GM23248 (cell line): ENCODE data around the gene SRY. TPM values are rescaled to one million over a fixed set of nuclear protein-coding genes. Genes with fewer than 3 reads are reported as not detected.

Experiments used
- DNase-seq: peaks from one replicate; pipeline ENCODE4 v3.0.0-alpha.2; 2015
- H2AFZ ChIP-seq: fragments of 200-600 bp; sonication (generic); 2 replicates; pipeline ENCODE4 v1.6.1; 2016; ENCODE audit warnings: antibody characterized with exemption
- H3F3A ChIP-seq: fragments of 200-600 bp; sonication (generic); 2 replicates; pipeline ENCODE4 v1.6.1; 2016; ENCODE audit warnings: mild to moderate bottlenecking, antibody characterized with exemption, mixed run types; ENCODE audit not compliant: insufficient read depth
- H3K27ac ChIP-seq: fragments of 200-600 bp; sonication (generic); 2 replicates; pipeline ENCODE4 v1.5.1; 2016; ENCODE audit warnings: mild to moderate bottlenecking
- H3K27me3 ChIP-seq: fragments of 200-600 bp; sonication (generic); replicated peaks from 2 replicates; pipeline ENCODE4 v1.6.1; 2016; ENCODE audit warnings: mild to moderate bottlenecking; ENCODE audit not compliant: insufficient read depth
- H3K36me3 ChIP-seq: fragments of 200-600 bp; sonication (generic); 2 replicates; pipeline ENCODE4 v1.6.1; 2016; ENCODE audit warnings: low read depth, mild to moderate bottlenecking
- H3K4me1 ChIP-seq: fragments of 200-600 bp; sonication (generic); 2 replicates; pipeline ENCODE4 v1.6.1; 2016; ENCODE audit warnings: mild to moderate bottlenecking; ENCODE audit not compliant: insufficient read depth
- H3K4me2 ChIP-seq: fragments of 200-600 bp; sonication (generic); one replicate; pipeline ENCODE4 v1.6.1; 2016; ENCODE audit warnings: mild to moderate bottlenecking; ENCODE audit not compliant: unreplicated experiment
- H3K4me3 ChIP-seq: fragments of 200-600 bp; sonication (generic); 2 replicates; pipeline ENCODE4 v1.5.1; 2016; ENCODE audit warnings: mild to moderate bottlenecking
- H3K79me2 ChIP-seq: fragments of 200-600 bp; sonication (generic); 2 replicates; pipeline ENCODE4 v1.6.1; 2016; ENCODE audit warnings: mild to moderate bottlenecking; ENCODE audit not compliant: insufficient read depth
- H3K9ac ChIP-seq: fragments of 200-600 bp; sonication (generic); 2 replicates; pipeline ENCODE4 v1.6.1; 2016; ENCODE audit warnings: mild to moderate bottlenecking
- H3K9me2 ChIP-seq: fragments of 200-600 bp; sonication (generic); 2 replicates; pipeline ENCODE4 v1.6.1; 2016; ENCODE audit warnings: mixed run types, mild to moderate bottlenecking, moderate library complexity; ENCODE audit not compliant: insufficient read depth
- H3K9me3 ChIP-seq: fragments of 200-600 bp; sonication (generic); one replicate; pipeline ENCODE4 v1.6.1; 2017; ENCODE audit warnings: low read depth
- H4K20me1 ChIP-seq: fragments of 200-600 bp; sonication (generic); 2 replicates; pipeline ENCODE4 v1.6.0; 2016; ENCODE audit not compliant: insufficient read depth
- EZH2 ChIP-seq: fragments of 200-600 bp; sonication (generic); IDR thresholded peaks from 2 replicates; pipeline ENCODE4 v1.6.1; 2018; ENCODE audit warnings: antibody characterized with exemption, mild to moderate bottlenecking; ENCODE audit not compliant: insufficient read depth, poor library complexity, severe bottlenecking
- EZH2phosphoT487 ChIP-seq: fragments of 200-600 bp; sonication (generic); IDR thresholded peaks from 2 replicates; pipeline ENCODE4 v1.6.1; 2018; ENCODE audit warnings: antibody characterized with exemption, moderate library complexity, mild to moderate bottlenecking, low read depth; ENCODE audit not compliant: insufficient read depth
- WGBS, 2 experiments: methylation state at CpG; one replicate each; pipeline ENCODE4 v1.1.6; 2015 to 2017; ENCODE audit warnings: low lambda C conversion rate in 2 of 2, low coverage in 1 of 2; ENCODE audit errors: missing lambda C conversion rate in 2 of 2; 5-methylcytosine and 5-hydroxymethylcytosine counted together
- in situ Hi-C: fragments of 300-500 bp; cut with MboI; formaldehyde crosslinking; loops from 2 replicates; pipeline ENCODE4 v1.15.0; 2020
- polyA plus RNA-seq: library from polyadenylated mRNA; unstranded; fragments of >200 nt; fragmentation: Nextera tagmentation; extraction: Ambion mirVana; gene quantifications from 2 replicates; pipeline ENCODE4 v1.2.1, GENCODE V29; 2016
- total RNA-seq: library from RNA; depleted of rRNA; stranded (reverse); fragments of >200 nt; shearing (Covaris generic); gene quantifications from 2 replicates; pipeline ENCODE4 v1.2.3, GENCODE V29; 2014

Gene SRY
- total and polyA plus RNA-seq, 2 experiments from 2014 or later: 0.90 TPM; not detected in 1

DNA sequence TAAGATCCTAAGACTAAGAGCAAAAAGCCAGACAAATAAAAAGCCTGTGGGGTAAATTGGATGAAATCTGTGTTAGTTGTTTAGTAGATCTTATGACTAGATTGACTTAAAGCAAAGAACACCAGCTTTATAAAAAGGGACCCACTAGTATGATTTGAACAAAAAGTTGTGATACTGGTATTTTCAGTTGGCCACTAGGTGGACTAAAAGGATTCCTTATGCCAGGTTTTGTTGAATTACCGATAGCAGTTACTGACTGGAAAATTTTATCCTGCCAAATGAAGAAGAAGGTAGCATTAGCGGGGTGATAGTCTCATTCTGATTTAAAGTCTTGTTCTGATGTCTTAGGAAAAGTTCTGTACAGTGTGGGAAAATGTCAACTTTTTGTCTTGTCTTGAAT, 12.8 kb upstream of the SRY start:
- 0% methylated on average over 1 to 2 of the region's 2 CpGs for WGBS, 2 experiments
- Histone ChIP-seq H3K9me3 (no peaks in the 10 kb centered on the region), H3K4me2 (no peak overlapping the region), H3F3A (no peaks in the 10 kb centered on the region), H3K4me1 (no peaks in the 10 kb centered on the region), H3K4me3 (no peak overlapping the region), H3K27ac (no peak overlapping the region), H3K9ac (no peak overlapping the region), H2AFZ (no peak overlapping the region), H3K36me3 (no peaks in the 10 kb centered on the region), H3K27me3 (no peaks in the 10 kb centered on the region), H3K9me2 (no peaks in the 10 kb centered on the region), H3K79me2 (no peaks in the 10 kb centered on the region), H4K20me1 (no peaks in the 10 kb centered on the region)
- in situ Hi-C loops: no loop called here
- TF ChIP-seq EZH2 (no peak), EZH2phosphoT487 (no peak)
- DNase-seq: peak; percentile 53

DNA sequence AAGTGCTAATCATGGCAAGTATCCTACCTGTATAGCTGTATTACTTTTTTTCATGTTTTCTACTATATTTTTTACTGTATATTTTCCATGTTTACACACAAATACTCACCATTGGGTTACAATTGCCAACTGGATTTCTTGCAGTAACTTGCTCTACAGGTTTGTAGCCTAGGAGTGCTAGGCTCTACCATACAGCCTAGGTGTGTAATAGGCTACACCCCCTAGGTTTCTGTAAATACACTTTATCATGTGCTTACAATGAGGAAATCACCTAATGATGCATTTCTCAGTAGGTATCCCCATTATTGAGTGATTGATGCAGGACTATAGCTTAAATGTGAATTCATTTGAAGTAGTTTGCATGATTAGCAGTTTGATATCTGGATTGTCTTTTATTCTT, 10.5 kb upstream of the SRY start:
- Histone ChIP-seq H3F3A (no peaks in the 10 kb centered on the region), H3K9ac (no peak overlapping the region), H3K27me3 (no peaks in the 10 kb centered on the region), H3K9me3 (no peaks in the 10 kb centered on the region), H3K4me1 (no peaks in the 10 kb centered on the region), H2AFZ (no peak overlapping the region), H3K4me2 (no peak overlapping the region), H3K4me3 (no peak overlapping the region), H3K27ac (no peak overlapping the region), H4K20me1 (no peaks in the 10 kb centered on the region), H3K79me2 (no peaks in the 10 kb centered on the region), H3K9me2 (no peaks in the 10 kb centered on the region), H3K36me3 (no peaks in the 10 kb centered on the region)
- TF ChIP-seq EZH2 (no peak), EZH2phosphoT487 (no peak)
- DNase-seq: no peak
- in situ Hi-C loops: no loop called here

DNA sequence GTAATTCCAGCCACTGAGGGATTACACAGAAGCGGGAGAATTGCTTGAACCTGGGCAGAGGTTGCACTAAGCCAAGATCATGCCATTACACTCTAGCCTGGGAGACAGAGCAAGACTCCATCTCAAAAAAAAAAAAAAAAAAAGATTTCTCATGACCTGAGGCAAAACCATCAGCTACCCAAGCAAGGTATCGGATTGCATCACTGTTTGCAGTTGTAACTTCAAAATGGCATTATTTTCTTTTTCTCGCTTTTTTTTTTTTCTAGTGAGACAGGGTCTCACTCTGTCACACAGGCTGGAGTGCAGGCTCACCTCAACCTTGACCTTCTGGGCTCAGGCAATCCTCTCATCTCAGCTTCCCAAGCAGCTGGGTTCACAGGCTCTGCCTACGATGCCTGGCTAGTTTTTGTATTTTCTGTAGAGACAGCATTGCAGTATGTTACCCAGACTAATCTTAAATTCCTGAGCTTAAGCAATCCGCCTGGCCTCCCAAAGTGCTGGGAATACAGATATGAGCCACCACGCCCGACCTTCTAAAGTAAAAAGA, 9.6 kb upstream of the SRY start:
- Histone ChIP-seq H3F3A (no peaks in the 10 kb centered on the region), H3K4me1 (no peaks in the 10 kb centered on the region), H3K27me3 (no peaks in the 10 kb centered on the region), H3K36me3 (no peaks in the 10 kb centered on the region), H3K4me2 (no peak overlapping the region), H3K79me2 (no peaks in the 10 kb centered on the region), H3K9me2 (no peaks in the 10 kb centered on the region), H3K9me3 (no peaks in the 10 kb centered on the region), H2AFZ (no peak overlapping the region), H3K4me3 (no peak overlapping the region), H3K9ac (no peak overlapping the region), H3K27ac (no peak overlapping the region), H4K20me1 (no peaks in the 10 kb centered on the region)
- TF ChIP-seq EZH2phosphoT487 (no peak), EZH2 (no peak)
- no peak for DNase-seq
- in situ Hi-C loops: no loop called here
- WGBS, 2 experiments: 87 to 96% methylated on average over 4 to 7 of the region's 7 CpGs

DNA sequence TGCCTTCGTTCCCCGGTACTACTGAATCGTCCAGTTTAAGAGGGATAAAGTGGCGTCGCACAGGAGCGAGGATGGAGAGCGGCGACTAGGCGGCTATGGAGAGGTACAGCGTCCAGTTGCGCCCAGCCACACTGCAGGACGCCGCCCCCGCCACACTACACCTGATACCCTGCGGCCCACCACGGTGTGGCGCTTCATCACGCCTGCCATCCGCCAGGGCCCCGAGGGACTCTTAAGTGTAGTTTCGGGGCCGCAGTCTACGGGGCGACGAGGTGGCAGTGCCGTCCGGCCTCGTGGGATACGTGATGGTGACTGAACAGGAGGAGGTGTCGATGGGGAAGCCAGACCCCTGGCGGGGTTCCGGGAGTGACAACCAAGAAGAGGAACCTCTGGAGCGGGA, 2.3 kb upstream of the SRY start:
- 82 to 90% methylated on average over 7 to 26 of the region's 33 CpGs for WGBS, 2 experiments
- H3F3A ChIP-seq: no peaks in the 10 kb centered on the region

More for the DNA sequence above, 2.3 kb upstream of the SRY start:
- Histone ChIP-seq H3K9me2 (no peaks in the 10 kb centered on the region), H3K27ac (no peak overlapping the region), H3K4me3 (no peak overlapping the region), H2AFZ (no peak overlapping the region), H3K9me3 (no peaks in the 10 kb centered on the region), H3K9ac (no peak overlapping the region), H3K4me2 (no peak overlapping the region), H3K27me3 (no peaks in the 10 kb centered on the region), H3K79me2 (no peaks in the 10 kb centered on the region), H4K20me1 (no peaks in the 10 kb centered on the region), H3K4me1 (no peaks in the 10 kb centered on the region), H3K36me3 (no peaks in the 10 kb centered on the region)
- in situ Hi-C loops: no loop called here
- no peak for TF ChIP-seq EZH2
- no peak for TF ChIP-seq EZH2phosphoT487
- DNase-seq: no peak
